HG03520 (cell line): ENCODE measurements around the gene METTL9.
A peak's percentile ranks its signal among the peaks of the same experiment; 100 is the strongest.

ENCODE experiments used
- ATAC-seq: cut with Tn5 transposase; IDR thresholded peaks from one replicate; pipeline ENCODE4 v1.9.1; 2021; ENCODE audit warnings: mild to moderate bottlenecking, moderate library complexity; ENCODE audit not compliant: unreplicated experiment

The METTL9 gene

GRCh38 chr16:21703589-21704174, 104.3 kb downstream of the METTL9 start:
- ATAC-seq, result peak; percentile 44

- ATAC-seq, result no peak
These were observed 104.9 kb downstream of the METTL9 start for GRCh38 chr16:21704266-21704665.

DNA sequence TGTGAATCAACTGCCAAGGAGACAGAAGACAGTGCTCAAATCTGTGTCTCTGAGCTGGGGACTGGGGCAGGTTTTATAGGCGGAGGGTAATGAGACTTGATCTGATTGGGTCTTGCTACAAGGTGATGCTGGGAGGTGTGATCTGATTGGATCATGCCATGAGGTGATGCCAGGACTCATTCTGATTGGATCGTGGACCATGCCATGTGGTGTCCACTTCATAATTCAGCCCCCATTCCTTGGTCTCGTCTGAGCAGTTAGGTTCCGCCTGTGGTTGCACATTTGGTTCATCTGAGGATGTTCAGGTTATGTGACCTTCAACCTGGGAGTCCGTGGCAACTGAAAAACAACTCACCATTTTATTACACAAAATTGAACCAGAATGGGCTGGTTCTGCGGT, 105.4 kb downstream of the METTL9 start:
- ATAC-seq, result no peak
